Parathyroid adenoma (tissue), 2 donors: Measurements from ENCODE around the gene MORN3.

Experiments
- H2AFZ ChIP-seq: fragments of 300-600 bp; sonication (generic); one replicate; pipeline ENCODE4 v1.7.0; 2017; ENCODE audit warnings: antibody characterized with exemption, mild to moderate bottlenecking
- H3K27ac ChIP-seq: fragments of 300-600 bp; sonication (generic); one replicate; pipeline ENCODE4 v1.7.0; 2017
- H3K27me3 ChIP-seq: fragments of 300-600 bp; sonication (generic); one replicate; pipeline ENCODE4 v1.7.0; 2017; ENCODE audit warnings: low read length; ENCODE audit not compliant: control insufficient read depth, insufficient read depth
- H3K36me3 ChIP-seq: fragments of 300-600 bp; sonication (generic); one replicate; pipeline ENCODE4 v1.7.0; 2017; ENCODE audit warnings: low read length; ENCODE audit not compliant: control insufficient read depth, insufficient read depth
- H3K4me1 ChIP-seq: fragments of 300-600 bp; sonication (generic); one replicate; pipeline ENCODE4 v1.7.0; 2017; ENCODE audit warnings: control low read depth
- H3K4me2 ChIP-seq: fragments of 300-600 bp; sonication (generic); one replicate; pipeline ENCODE4 v1.7.0; 2017; ENCODE audit warnings: low read length
- H3K4me3 ChIP-seq: fragments of 300-600 bp; sonication (generic); one replicate; pipeline ENCODE4 v1.7.0; 2017; ENCODE audit warnings: low read depth, low read length
- H3K79me2 ChIP-seq: fragments of 300-600 bp; sonication (generic); one replicate; pipeline ENCODE4 v1.7.0; 2017; ENCODE audit warnings: control low read depth
- H3K9ac ChIP-seq: fragments of 300-600 bp; sonication (generic); one replicate; pipeline ENCODE4 v1.7.0; 2017; ENCODE audit warnings: mild to moderate bottlenecking
- H3K9me3 ChIP-seq: fragments of 300-600 bp; sonication (generic); one replicate; pipeline ENCODE4 v1.7.0; 2017; ENCODE audit warnings: low read length; ENCODE audit not compliant: control insufficient read depth
- CTCF ChIP-seq: fragments of 300-600 bp; sonication (generic); IDR thresholded peaks from one replicate; pipeline ENCODE4 v1.7.0; 2017; ENCODE audit warnings: antibody characterized with exemption, mild to moderate bottlenecking
- donor health status: primary hyperparathyroidism.

Gene MORN3

GRCh38 chr12:121608301-121608700 lies 61.2 kb downstream of the MORN3 start:
- Histone ChIP-seq H3K9me3 (no peaks in the 10 kb centered on the region), H3K4me3 (no peak overlapping the region), H3K4me2 (no peak overlapping the region), H3K9ac (no peak overlapping the region), H3K27me3 (no peaks in the 10 kb centered on the region), H3K79me2 (no peaks in the 10 kb centered on the region), H3K27ac (no peak overlapping the region), H3K4me1 (peaks cover 3% of the 10 kb centered on the region), H3K36me3 (no peaks in the 10 kb centered on the region), H2AFZ (no peak overlapping the region)
- no peak for TF ChIP-seq CTCF

- Histone ChIP-seq H3K4me2 (no peak overlapping the region), H3K4me1 (no peaks in the 10 kb centered on the region), H2AFZ (no peak overlapping the region), H3K9ac (no peak overlapping the region), H3K9me3 (no peaks in the 10 kb centered on the region), H3K4me3 (no peak overlapping the region), H3K27ac (no peak overlapping the region), H3K79me2 (no peaks in the 10 kb centered on the region), H3K27me3 (no peaks in the 10 kb centered on the region), H3K36me3 (no peaks in the 10 kb centered on the region)
- TF ChIP-seq CTCF, result no peak
Measured at GRCh38 chr12:121603581-121603980, 65.9 kb downstream of the MORN3 start.

- Histone ChIP-seq H3K36me3 (no peaks in the 10 kb centered on the region), H3K4me3 (no peak overlapping the region), H3K27ac (no peak overlapping the region), H3K9me3 (no peaks in the 10 kb centered on the region), H3K27me3 (no peaks in the 10 kb centered on the region), H3K79me2 (no peaks in the 10 kb centered on the region), H3K4me1 (no peaks in the 10 kb centered on the region), H2AFZ (no peak overlapping the region), H3K4me2 (no peak overlapping the region), H3K9ac (no peak overlapping the region)
- no peak for TF ChIP-seq CTCF
Measured at GRCh38 chr12:121602766-121603165, 66.7 kb downstream of the MORN3 start.

GRCh38 chr12:121600702-121601336 lies 68.6 kb downstream of the MORN3 start:
- Histone ChIP-seq H3K4me3 (no peak overlapping the region), H3K36me3 (no peaks in the 10 kb centered on the region), H3K27me3 (no peaks in the 10 kb centered on the region), H3K9me3 (no peaks in the 10 kb centered on the region), H3K27ac (no peak overlapping the region), H2AFZ (no peak overlapping the region), H3K79me2 (no peaks in the 10 kb centered on the region), H3K4me2 (no peak overlapping the region), H3K4me1 (no peaks in the 10 kb centered on the region), H3K9ac (no peak overlapping the region)
- TF ChIP-seq CTCF, result no peak
